Measurements from ENCODE around the gene EGFL7. TPM values are rescaled to one million over a fixed set of nuclear protein-coding genes. Genes with fewer than 3 reads are reported as not detected.
A peak's percentile ranks its signal among the peaks of the same experiment; 100 is the strongest.
"Not testable (repeated sequence)": the region's sequence is repeated elsewhere in the genome, so short reads cannot be mapped to it uniquely, and the experiment has no call there.

The EGFL7 gene
- total RNA-seq, 1 donor from 2014 or later = 85.3 TPM

DNA sequence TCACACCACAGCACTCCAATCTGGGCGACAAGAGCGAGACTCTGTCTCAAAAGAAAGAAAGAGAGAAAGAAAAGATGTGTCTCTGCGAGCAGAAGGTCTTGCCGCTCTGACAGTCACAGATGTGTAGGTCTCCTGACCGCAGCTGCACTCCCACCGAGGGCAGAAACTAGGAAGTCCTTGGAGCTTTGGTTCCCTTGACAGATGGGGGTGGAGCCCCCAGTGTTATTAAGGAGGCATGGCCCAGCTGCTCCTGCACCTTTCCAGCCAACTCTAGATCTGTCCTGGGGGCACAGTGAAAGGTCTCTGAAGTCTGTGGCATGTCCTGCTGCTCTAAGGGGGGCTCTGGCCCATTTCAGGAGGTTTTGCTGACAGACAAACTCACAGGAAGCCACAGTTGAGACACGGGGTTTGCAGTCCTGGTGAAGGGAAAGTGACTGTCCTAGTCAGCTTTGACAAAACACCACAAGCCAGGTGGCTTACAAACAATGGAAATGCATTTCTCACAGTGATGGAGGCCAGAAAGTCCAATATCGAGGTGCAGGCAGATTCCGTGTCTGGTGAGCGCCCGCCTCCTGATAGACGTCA lies 40.7 kb downstream of the EGFL7 start:
- intact Hi-C loops (cut with DNase I) = no loop called here
- no peak for DNase-seq (ENCODE audit: low spot score)

- DNase-seq (ENCODE audit: low spot score); intact Hi-C loops (cut with DNase I): not testable (repeated sequence)
These were observed 42.0 kb downstream of the EGFL7 start for GRCh38 chr9:136704741-136705140.

GRCh38 chr9:136705564-136705963 lies 42.8 kb downstream of the EGFL7 start:
- intact Hi-C loops (cut with DNase I) = no loop called here
- DNase-seq (ENCODE audit: low spot score) = no peak

DNA sequence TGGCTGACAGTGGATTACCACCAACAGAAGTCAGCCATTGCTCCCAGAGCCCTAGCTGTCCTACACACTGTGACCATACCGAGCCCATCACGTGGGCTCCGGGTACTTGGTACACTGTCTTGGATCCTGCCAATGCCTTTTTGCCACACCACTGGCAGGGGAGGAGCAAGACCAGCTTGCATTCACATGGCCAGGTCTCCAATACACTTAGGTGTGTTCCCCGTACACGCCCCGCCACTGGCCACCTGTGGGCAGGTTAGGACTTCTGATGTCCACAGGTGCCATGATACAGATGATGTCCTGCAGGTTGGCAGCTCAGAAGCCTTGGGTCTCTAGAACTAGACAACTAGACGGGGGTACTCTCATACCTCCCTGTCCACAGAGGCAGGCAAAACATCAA lies 44.3 kb downstream of the EGFL7 start:
- intact Hi-C loops (cut with DNase I) = no loop called here
- DNase-seq (ENCODE audit: low spot score) = no peak

DNA sequence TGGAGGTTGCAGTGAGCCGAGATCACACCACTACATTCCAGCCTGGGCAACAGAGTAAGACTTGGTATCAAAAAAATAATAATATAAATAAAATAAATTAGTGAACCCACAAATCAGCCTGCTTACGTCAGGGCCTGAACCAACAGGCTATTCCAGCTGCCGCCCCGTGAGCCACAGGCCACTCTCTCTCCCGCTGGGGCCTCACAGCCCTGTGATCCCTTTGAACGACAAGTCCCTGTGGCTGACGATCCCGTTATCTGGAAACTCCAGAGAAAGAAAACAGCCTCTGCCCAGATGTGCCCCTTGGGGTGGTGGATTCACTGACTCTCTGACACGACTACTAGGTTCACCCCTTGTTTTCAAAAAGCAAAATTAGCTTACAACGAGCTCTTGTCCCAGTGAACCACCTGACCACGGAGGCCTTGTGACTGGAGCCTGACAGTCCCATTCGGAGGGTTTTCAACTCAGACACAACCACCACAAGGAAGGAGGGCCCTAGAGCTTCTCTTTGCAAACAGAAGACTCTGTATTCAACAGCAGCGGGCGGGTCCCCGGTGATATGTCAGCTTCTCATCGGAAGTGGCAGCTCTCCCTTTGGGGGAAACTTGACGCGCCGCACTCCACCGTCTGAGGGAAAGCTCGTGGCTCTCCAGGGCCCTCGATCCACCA lies 45.3 kb downstream of the EGFL7 start:
- no peak for DNase-seq (ENCODE audit: low spot score)
- intact Hi-C loops (cut with DNase I) = no loop called here

DNA sequence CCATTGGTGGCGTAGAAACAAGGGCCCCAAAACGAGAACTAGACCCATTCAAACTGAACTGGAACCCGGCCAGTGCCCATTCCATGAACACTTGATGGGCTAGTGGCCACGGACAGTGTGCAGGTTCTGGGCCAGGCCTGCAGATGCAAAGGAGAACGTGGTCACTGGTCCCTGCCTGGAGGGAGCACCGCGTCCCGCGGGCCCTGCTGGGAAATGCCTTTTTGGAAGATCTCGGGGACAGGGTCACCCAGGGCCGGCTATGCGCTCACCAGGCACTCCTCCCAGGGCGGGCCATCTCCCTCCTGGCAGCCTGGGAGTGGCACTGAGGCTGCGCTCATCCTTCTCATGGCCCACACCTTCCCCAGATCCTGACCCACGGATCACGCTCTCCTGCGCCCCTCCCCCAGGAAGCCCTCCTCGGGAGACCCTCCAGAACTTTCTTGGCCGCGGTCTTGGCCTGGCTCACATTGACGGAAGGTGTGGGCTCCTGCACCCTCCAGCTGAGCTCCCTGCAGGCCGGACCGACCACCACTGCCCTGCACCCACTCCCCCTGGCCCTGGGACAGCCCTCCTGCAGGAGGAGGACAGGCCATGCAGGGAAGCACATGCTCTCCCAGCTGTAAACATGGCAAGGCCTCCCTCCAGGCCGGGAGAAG lies 46.9 kb downstream of the EGFL7 start:
- intact Hi-C loops (cut with DNase I) = no loop called here

GRCh38 chr9:136710543-136710942 lies 47.8 kb downstream of the EGFL7 start:
- intact Hi-C loops (cut with DNase I) = no loop called here
- DNase-seq (ENCODE audit: low spot score) = no peak

More for the DNA sequence above, 46.9 kb downstream of the EGFL7 start:
- no peak for DNase-seq (ENCODE audit: low spot score)

DNA sequence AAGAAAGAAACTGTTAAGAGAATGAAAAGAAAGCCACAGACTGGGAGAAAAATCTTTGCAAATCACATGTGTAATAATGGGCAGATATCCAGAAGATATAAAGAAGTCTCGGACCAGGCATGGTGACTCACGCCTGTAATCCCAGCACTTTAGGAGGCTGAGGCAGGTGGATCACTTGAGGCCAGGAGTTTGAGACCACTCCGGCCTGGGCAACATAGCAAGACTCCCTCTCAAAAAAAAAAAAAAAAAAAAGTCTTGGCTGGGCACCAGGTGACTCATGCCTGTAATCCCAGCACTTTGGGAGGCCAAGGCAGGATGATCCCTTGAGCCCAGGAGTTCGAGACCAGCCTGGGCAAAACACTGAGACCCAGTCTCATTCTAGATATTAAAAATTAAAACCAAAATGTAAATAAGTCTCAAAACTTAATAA lies 48.5 kb downstream of the EGFL7 start:
- DNase-seq (ENCODE audit: low spot score); intact Hi-C loops (cut with DNase I): not testable (repeated sequence)

GRCh38 chr9:136711751-136712689 lies 49.3 kb downstream of the EGFL7 start, which contains the start of gene DIPK1B:
Gene DIPK1B (plus strand): TSS chr9:136712572. CDS start chr9:136712666, 94 bp downstream.
- intact Hi-C loops (cut with DNase I) = no loop called here
- DNase-seq (ENCODE audit: low spot score) = no peak

- no peak for DNase-seq (ENCODE audit: low spot score)
- intact Hi-C loops (cut with DNase I) = no loop called here
These were observed 50.2 kb downstream of the EGFL7 start for GRCh38 chr9:136712690-136713544.

GRCh38 chr9:136713550-136713949 lies 50.8 kb downstream of the EGFL7 start:
- DNase-seq (ENCODE audit: low spot score) = no peak
- intact Hi-C loops (cut with DNase I) = no loop called here

GRCh38 chr9:136714096-136714892 lies 51.6 kb downstream of the EGFL7 start:
- intact Hi-C loops (cut with DNase I) = no loop called here
- peak; percentile 80 for DNase-seq (ENCODE audit: low spot score)

DNA sequence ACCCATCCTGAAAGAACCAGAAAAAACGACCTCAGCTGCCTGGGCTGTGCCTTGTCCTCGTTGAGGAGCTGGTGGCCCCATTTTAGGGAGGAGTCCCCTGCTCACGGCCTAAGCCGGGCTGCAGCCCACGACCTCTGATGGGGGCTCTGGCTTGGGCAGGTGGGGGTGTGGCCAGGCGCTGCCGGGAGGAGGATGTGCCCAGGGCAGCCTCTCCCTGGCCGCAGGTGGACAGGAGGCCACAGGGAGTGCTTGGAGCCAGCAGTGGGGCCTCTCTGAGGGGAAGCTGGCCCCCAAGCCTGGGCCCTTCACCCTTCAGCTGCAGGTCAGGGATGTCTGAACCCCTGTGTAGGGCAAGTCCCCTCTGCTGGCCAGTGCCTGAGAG lies 52.2 kb downstream of the EGFL7 start:
- intact Hi-C loops (cut with DNase I) = no loop called here
- no peak for DNase-seq (ENCODE audit: low spot score)

DNA sequence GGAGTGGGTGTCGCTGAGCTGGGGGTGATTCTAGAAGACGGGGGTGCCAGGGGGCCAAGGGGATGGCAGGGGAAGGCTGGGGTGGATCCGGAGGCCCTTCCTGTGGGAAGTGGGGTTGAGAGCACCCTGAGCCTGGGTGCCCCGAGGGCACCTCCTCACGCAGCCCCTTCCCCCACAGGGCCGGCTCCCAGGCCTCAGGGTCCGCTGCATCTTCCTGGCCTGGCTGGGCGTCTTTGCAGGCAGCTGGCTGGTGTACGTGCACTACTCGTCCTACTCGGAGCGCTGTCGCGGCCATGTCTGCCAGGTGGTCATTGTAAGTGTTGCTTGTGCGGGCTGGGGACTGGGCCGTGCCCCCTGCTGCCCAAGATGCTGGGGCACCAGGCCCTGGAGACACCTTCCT lies 54.7 kb downstream of the EGFL7 start:
- intact Hi-C loops (cut with DNase I) = no loop called here
- DNase-seq (ENCODE audit: low spot score) = no peak

DNA sequence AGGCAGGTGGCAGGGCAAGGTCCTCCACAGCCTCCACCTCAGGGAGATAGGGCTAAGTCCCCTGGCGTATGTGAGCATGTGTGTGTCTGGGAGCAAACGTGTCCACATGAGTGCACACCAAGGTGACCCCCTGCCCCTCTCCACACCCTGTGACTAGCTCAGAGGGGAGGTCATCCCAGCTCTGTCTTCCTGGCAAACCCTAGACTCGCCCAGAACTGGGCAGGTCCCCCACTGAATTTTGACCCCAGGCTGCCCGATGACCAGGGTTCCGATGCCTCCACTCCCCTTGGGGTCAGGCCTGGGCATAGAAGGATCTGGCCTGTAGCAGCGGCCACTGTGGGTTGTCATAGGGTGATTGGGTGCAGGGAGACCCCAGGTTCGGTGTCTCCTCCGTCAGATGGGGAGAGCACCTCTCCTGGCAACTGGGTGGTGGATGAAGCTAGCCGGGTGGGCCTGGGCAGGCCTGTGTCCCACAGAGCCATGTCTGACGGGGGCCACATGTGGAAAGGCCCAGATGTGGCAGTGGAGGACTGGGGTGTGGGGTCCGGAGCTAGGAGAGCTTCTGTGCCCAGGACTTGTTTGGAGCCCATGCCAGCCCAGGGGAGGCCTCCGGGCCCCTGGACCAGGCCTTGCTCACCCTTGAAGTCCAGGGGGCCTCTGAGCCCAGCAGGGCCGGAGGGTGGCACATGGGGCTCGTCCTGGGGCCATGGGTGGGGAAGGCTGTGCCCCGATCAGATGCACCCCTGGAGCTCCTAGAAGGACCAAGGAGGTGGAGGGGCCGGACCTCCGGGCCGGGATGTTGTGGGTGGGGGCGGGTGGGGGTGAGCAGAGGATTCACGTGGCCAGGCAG lies 55.9 kb downstream of the EGFL7 start:
- DNase-seq (ENCODE audit: low spot score) = no peak
- intact Hi-C loops (cut with DNase I) = no loop called here

- DNase-seq (ENCODE audit: low spot score) = no peak
- intact Hi-C loops (cut with DNase I) = no loop called here
These were observed 56.6 kb downstream of the EGFL7 start for GRCh38 chr9:136719195-136719880.

Measured in cardiac septum (tissue), 1 donor.